UCSD-AML1 (cell line): ENCODE measurements around the gene PTPRK.

Experiments
- DNase-seq: peaks from one replicate; lab custom pipeline; 2025; ENCODE audit not compliant: unreplicated experiment; lab: John Stamatoyannopoulos, UW

PTPRK gene

GRCh38 chr6:128099571-128100197 lies 420.7 kb downstream of the PTPRK start:
- no peak for DNase-seq

- no peak for DNase-seq
These were observed 422.3 kb downstream of the PTPRK start for GRCh38 chr6:128098000-128098581.

- DNase-seq, result no peak
These were observed 423.4 kb downstream of the PTPRK start for GRCh38 chr6:128097009-128097408.

DNA sequence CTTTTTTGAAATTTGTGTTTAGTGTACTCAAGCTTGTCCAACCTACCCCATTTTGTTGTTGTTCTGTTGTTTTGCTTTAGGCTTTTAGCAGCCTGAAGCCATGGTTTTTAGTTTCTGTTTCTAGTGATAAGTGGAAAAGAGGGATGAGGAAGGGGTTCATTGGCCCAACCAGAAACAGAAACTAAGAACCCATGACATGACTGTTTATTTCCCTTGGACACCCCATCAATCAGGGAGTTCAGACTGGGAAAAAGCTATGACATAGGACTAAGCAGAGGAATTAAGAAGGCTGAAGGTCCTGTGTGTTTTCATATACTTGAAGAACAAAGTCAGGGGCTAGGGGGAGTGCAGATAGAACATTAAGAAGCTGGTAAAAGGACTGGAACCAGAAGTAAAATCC lies 425.0 kb downstream of the PTPRK start:
- no peak for DNase-seq

- no peak for DNase-seq
These were observed 441.4 kb downstream of the PTPRK start for GRCh38 chr6:128079021-128079420.

DNA sequence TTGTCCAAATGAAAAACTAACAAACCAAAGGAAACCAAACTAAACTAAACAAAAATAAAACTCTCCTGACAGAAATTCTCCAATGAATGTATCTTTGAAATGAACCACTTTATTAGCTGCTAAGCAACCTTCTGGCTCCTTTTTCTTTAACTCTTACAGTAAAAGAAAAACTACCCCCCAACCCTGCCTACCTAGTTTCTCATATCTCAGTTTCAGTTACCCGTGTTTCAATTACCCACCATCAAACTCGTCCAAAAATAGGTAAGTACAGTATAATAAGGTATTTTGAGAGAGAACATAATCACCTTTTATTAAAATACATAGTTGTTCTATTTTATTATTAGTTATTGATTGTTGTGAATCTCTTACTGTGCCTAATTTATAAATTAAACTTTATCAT lies 442.1 kb downstream of the PTPRK start:
- DNase-seq, result no peak

DNA sequence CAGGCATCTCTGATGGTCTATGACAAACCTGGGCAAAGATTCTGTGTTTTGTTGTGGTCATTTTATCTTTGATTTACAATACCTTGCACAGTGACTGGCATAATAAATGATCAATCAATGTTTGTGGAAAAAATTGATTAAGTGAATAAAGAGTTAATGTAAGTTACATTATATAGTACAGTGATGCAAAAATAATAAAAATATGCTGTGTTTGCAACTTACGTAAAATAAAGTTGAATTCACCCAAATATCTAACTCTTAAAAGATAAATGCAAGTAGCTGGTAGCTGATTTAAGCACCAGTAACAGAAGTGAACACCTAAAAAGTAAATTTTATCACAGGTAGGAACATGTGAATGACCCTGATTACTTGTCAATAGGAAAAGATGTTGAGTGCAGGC lies 443.6 kb downstream of the PTPRK start:
- DNase-seq, result no peak

DNA sequence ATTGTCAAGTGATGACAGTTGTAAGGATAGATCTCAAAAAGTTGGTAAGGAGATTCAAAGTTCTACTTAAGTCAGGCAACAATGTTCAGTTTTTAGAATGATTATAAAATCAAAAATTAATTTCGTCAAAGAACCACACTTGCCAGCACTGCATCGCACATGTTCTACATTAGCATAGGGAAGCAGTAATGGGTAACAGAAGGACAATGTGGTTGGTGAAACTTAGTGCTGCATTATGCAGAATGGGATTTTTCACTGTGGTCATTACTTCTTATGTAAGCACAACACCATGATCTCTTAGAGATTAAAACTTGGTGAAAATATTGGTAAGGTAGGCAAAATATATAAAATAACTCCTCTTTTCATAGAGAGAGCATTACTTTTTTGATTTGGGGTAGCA lies 445.8 kb downstream of the PTPRK start:
- DNase-seq, result no peak

- DNase-seq, result no peak
These were observed 447.0 kb downstream of the PTPRK start for GRCh38 chr6:128073389-128073788.

- no peak for DNase-seq
These were observed 449.2 kb downstream of the PTPRK start for GRCh38 chr6:128071212-128071611.

DNA sequence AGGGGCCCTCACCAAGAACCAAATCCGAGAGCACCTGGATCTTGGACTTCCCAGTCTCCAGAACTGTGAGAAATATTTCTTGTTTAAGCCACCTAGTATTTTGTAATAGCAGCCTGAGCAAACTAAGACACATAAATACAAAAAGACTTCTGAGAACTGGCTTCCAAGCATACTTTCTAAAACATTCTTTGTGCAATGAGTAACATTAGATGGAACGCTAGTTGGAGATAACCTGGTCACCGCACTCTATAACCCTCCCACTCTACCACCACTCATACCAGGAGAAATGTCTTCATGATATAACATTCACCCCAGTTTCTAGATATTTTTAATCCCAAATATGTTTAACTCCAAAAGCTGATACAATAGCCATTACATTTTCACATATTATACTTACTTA lies 450.0 kb downstream of the PTPRK start:
- no peak for DNase-seq

DNA sequence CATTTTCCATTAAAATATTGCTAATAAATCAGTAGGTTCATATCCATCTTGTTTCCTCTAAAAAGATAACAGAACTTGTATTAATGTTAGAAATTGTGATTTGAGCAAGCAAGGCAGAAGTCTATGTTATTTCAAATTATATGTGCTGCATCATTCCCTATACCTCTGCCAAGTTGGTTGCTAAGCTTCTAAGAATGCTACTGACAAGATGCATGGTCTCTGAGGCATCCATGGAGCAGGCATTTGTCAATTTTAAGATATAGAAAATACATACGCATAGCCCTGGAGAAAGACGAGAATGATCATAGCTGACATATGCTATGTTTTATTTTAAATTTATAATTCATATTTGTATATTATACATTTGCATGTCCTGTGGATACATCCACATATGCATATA lies 451.2 kb downstream of the PTPRK start:
- no peak for DNase-seq

GRCh38 chr6:128068119-128068479 lies 452.3 kb downstream of the PTPRK start:
- DNase-seq, result no peak

DNA sequence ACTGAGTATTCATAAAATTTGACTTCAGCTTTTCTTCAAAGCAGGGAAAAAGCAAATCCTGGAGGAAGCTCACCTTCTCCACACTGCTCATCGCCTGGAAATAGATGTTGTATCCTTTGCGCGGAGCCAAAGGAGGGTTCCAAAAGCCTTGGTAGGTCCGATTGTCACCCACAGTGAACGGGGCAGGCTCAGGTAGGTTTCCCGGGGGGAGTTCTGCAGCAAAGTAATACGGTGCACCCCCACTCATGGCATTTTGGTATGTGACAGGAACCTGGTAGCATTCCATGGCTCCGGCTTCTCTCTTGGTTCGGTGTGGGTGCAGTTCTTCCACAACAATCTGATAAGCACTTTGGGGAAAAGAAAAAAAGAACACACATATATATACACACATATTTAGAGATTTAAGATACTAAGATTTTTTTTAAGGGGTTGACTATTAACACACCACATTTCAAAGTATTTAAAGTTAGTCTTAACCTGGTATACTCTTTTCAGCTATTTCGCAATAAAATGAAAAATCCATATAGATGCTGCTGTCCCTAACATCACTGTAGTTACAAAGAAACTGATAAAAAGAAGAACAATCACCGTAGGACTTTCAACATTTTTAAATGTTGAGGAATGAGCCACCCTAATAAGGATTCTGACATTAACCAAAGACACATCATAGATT lies 452.8 kb downstream of the PTPRK start:
- no peak for DNase-seq

GRCh38 chr6:128065072-128065471 lies 455.3 kb downstream of the PTPRK start:
- no peak for DNase-seq

DNA sequence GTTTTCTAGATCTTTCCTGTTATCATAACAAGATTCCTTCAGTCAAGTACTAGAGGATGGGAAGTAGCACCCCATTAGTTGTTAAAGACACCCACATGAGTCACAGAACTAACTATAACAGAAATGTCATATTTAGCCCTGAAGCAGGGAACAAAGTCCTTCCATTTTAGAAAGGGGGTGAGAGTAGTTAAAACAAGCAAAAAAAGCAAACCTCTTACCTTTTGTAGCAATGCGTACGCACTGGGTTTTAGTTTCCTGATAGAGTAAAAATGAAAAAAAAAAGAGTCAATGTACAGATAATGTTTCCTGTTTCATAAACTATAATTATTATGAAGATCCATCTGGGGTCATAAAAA lies 455.9 kb downstream of the PTPRK start:
- no peak for DNase-seq

- no peak for DNase-seq
These were observed 456.4 kb downstream of the PTPRK start for GRCh38 chr6:128063850-128064539.

- no peak for DNase-seq
These were observed 457.4 kb downstream of the PTPRK start for GRCh38 chr6:128062882-128063603.

DNA sequence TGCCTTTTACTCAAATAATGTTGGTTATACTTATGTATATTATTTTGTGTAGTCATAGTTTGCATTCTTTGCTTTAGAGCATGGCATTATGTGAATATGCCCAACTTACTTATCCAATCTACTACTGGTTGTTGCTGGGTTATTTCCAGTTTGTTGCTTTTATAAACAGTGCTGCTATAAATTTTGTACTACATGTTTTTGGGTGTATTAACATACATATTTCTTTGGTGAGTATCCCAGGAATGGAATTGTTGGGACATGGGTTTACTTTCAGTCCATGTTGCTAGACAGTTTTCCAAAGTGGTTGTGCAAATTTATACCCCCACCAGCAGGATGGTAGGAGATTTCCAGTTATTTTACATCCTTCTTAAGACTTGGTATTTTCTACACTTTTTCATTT lies 462.5 kb downstream of the PTPRK start:
- no peak for DNase-seq

- no peak for DNase-seq
These were observed 462.9 kb downstream of the PTPRK start for GRCh38 chr6:128057541-128057940.

- DNase-seq, result no peak
These were observed 467.3 kb downstream of the PTPRK start for GRCh38 chr6:128053109-128053508.

- DNase-seq, result no peak
These were observed 472.4 kb downstream of the PTPRK start for GRCh38 chr6:128047989-128048388.
